SKM-1 treated with dmso at 0.1 percent for 144 hours (cell line): ENCODE data around the gene DGKH.

Source experiments
- DNase-seq: peaks from one replicate; lab custom pipeline; 2025; ENCODE audit not compliant: unreplicated experiment; lab: John Stamatoyannopoulos, UW

DGKH gene

GRCh38 chr13:42272115-42272803 is 223.8 kb downstream of the DGKH start, which contains the start of gene AKAP11:
TSS of gene AKAP11 (plus strand) at chr13:42272152. CDS start at chr13:42286349, 14,197 bp downstream.
- DNase-seq: peak; percentile 30

- no peak for DNase-seq
Observed at GRCh38 chr13:42272804-42273175, 224.3 kb downstream of the DGKH start.

GRCh38 chr13:42274386-42275097 is 226.1 kb downstream of the DGKH start:
- DNase-seq: no peak

- peak; percentile 26 for DNase-seq
Observed at GRCh38 chr13:42275098-42275471, 226.6 kb downstream of the DGKH start.

- no peak for DNase-seq
Observed at GRCh38 chr13:42275506-42275905, 227.1 kb downstream of the DGKH start.

GRCh38 chr13:42276683-42277082 is 228.2 kb downstream of the DGKH start:
- DNase-seq: no peak

- DNase-seq: no peak
Observed at GRCh38 chr13:42277618-42278276, 229.3 kb downstream of the DGKH start.

- no peak for DNase-seq
Observed at GRCh38 chr13:42279080-42279479, 230.6 kb downstream of the DGKH start.

- DNase-seq: no peak
Observed at GRCh38 chr13:42279986-42280385, 231.5 kb downstream of the DGKH start.

GRCh38 chr13:42280537-42280936 is 232.1 kb downstream of the DGKH start:
- DNase-seq: no peak

GRCh38 chr13:42283574-42283973 is 235.1 kb downstream of the DGKH start:
- DNase-seq: no peak

- no peak for DNase-seq
Observed at GRCh38 chr13:42284068-42284467, 235.6 kb downstream of the DGKH start.
